ENCODE data around the gene IMP4. TPM values are rescaled to one million over a fixed set of nuclear protein-coding genes. Genes with fewer than 3 reads are reported as not detected.

IMP4 gene
- total and polyA plus RNA-seq, 2 of the 4 experiments (the other 2 are of a cell fraction), result 154 to 169 TPM

GRCh38 chr2:130388221-130388907, 45.7 kb downstream of the IMP4 start:
- no peak overlapping the region for H4K91ac ChIP-seq (ENCODE audit: insufficient read depth, low read depth, low read length)
- H4K8ac ChIP-seq (ENCODE audit: low read depth in 2 of 2, low read length in 2 of 2), result no peak overlapping the region
- H3K4me1 ChIP-seq (ENCODE audit: control insufficient read depth, insufficient read depth, low read length), result peaks cover 11% of the 10 kb centered on the region
- no peak overlapping the region for H3K56ac ChIP-seq (ENCODE audit: extremely low read depth, insufficient read depth, low read length)
- ATAC-seq (ENCODE audit: low read depth) (no peak), DNase-seq (peak; percentile 15)
- no peak overlapping the region for H3K9ac ChIP-seq (ENCODE audit: low read depth, low read length)
- 89% methylated on average over 3 of the region's 8 CpGs; no CpG with 5 or more reads in 1 of the 2 experiments for WGBS, 2 experiments (ENCODE audit: extremely low coverage in 2 of 2, insufficient read length in 1 of 2)
- H2BK20ac ChIP-seq (ENCODE audit: low read depth, low read length), result no peak overlapping the region
- intact Hi-C loops (cut with micrococcal nuclease) (no loop called here), in situ Hi-C loops (cut with MboI; ENCODE audit: low sequenced_read_pairs) (no loop called here), dilution Hi-C loops (cut with HindIII; ENCODE audit: low sequenced_read_pairs, unreplicated experiment) (no loop called here)
- H3K18ac ChIP-seq (ENCODE audit: low read depth, low read length), result no peak overlapping the region
- H4K5ac ChIP-seq (ENCODE audit: low read depth, low read length), result no peak overlapping the region
- no peak overlapping the region for H2BK15ac ChIP-seq (ENCODE audit: low read depth, low read length)
- no peaks in the 10 kb centered on the region for H4K20me1 ChIP-seq (ENCODE audit: insufficient read depth, low read length)
- H3K4ac ChIP-seq (ENCODE audit: low read depth, low read length), result no peak overlapping the region
- BruUV-seq (replicated peaks), result no TSS peak
- no peak overlapping the region for H3K4me3 ChIP-seq (ENCODE audit: insufficient read depth, low read depth, low read length)
- no peak overlapping the region for H3K14ac ChIP-seq (replicated peaks; ENCODE audit: low read depth, low read length)
- TF ChIP-seq MXI1 (IDR thresholded peaks at IDR 0.05; ENCODE audit: borderline replicate concordance, low read depth, low read length) (no peak), RFX5 (IDR thresholded peaks at IDR 0.05; ENCODE audit: low read depth, low read length) (no peak), USF2 (IDR thresholded peaks at IDR 0.05; ENCODE audit: low read depth, low read length) (no peak), MAZ (IDR thresholded peaks at IDR 0.05; ENCODE audit: borderline replicate concordance, low read depth, low read length) (no peak), BHLHE40 (IDR thresholded peaks at IDR 0.05; ENCODE audit: low read depth, low read length) (no peak), SMC3 (IDR thresholded peaks at IDR 0.05; ENCODE audit: low read depth, low read length) (no peak), CEBPB (IDR thresholded peaks at IDR 0.05; ENCODE audit: low read depth, low read length) (no peak), MAFK (IDR thresholded peaks at IDR 0.05; ENCODE audit: low read depth, low read length) (no peak), RCOR1 (IDR thresholded peaks at IDR 0.05; ENCODE audit: insufficient replicate concordance, low read length) (no peak), NFE2L2 (IDR thresholded peaks at IDR 0.05; ENCODE audit: low read depth, low read length) (no peak)
- no peak overlapping the region for H3K23ac ChIP-seq (ENCODE audit: low read depth, low read length)
- no peak overlapping the region for H2BK120ac ChIP-seq (ENCODE audit: low read depth, low read length)
- no peak overlapping the region for H2AK9ac ChIP-seq (replicated peaks; ENCODE audit: low read depth, low read length, poor library complexity)
- CTCF ChIA-PET, result no interaction called here
- H2BK5ac ChIP-seq (ENCODE audit: low read depth, low read length, poor library complexity, severe bottlenecking), result no peak overlapping the region
- H2AK5ac ChIP-seq (ENCODE audit: low read depth, low read length), result no peak overlapping the region
- no peak overlapping the region for H3K4me2 ChIP-seq (ENCODE audit: low read depth, low read length)
- H3K27me3 ChIP-seq (ENCODE audit: control insufficient read depth, insufficient read depth, low read length), result no peaks in the 10 kb centered on the region
- H3K9me1 ChIP-seq (ENCODE audit: insufficient read depth, low read length), result no peaks in the 10 kb centered on the region; the same call in 1 of the 2 replicates
- H3K36me3 ChIP-seq (ENCODE audit: control insufficient read depth, insufficient read depth, low read length), result no peaks in the 10 kb centered on the region
- peaks cover 7 to 11% of the 10 kb centered on the region in 2 experiments; a peak in 2 of 4 replicates for H3K79me1 ChIP-seq (ENCODE audit: low read depth in 1 of 2, low read length in 2 of 2)
- no peak overlapping the region for H2AFZ ChIP-seq (replicated peaks; ENCODE audit: low read length, poor library complexity)
- no peaks in the 10 kb centered on the region for H3K9me3 ChIP-seq (ENCODE audit: control insufficient read depth, insufficient read depth, low read length)
- no peak overlapping the region for H3K27ac ChIP-seq (ENCODE audit: insufficient read depth, low read length)
- POLR2A ChIA-PET (ENCODE audit: unreplicated experiment), result no interaction called here
